Liver (tissue), 9 donors: ENCODE results near the gene RBM33. TPM values are rescaled to one million over a fixed set of nuclear protein-coding genes. Genes with fewer than 3 reads are reported as not detected.

Experiments
- DNase-seq: peaks from one replicate; pipeline ENCODE4 v3.0.0-alpha.2; 2017; ENCODE audit warnings: low spot score
- H3K27ac ChIP-seq, 2 donors: one replicate each; pipeline ENCODE4 v1.7.0; 2013; ENCODE audit warnings: inconsistent platforms in 2 of 2, low read length in 2 of 2, control low read depth in 1 of 2, low read depth in 1 of 2, mild to moderate bottlenecking in 1 of 2
- H3K27me3 ChIP-seq, 4 donors: one replicate each; pipeline versions ENCODE4 v1.6.1 to v1.7.0; 2013; ENCODE audit warnings: low read length in 3 of 4, inconsistent platforms in 1 of 4, mild to moderate bottlenecking in 1 of 4, moderate library complexity in 1 of 4; ENCODE audit not compliant: control insufficient read depth in 4 of 4, insufficient read depth in 4 of 4
- H3K36me3 ChIP-seq, 4 donors: one replicate each; pipeline versions ENCODE4 v1.6.1 to v1.7.0; 2013; ENCODE audit warnings: low read length in 3 of 4, mild to moderate bottlenecking in 3 of 4, low read depth in 1 of 4, moderate library complexity in 1 of 4; ENCODE audit not compliant: control insufficient read depth in 4 of 4, insufficient read depth in 3 of 4
- H3K4me1 ChIP-seq, 4 donors: one replicate each; pipeline versions ENCODE4 v1.6.1 to v1.7.0; 2013; ENCODE audit warnings: low read length in 3 of 4, mild to moderate bottlenecking in 3 of 4, moderate library complexity in 1 of 4; ENCODE audit not compliant: control insufficient read depth in 4 of 4, insufficient read depth in 4 of 4
- H3K4me3 ChIP-seq, 3 donors: one replicate each; pipeline versions ENCODE4 v1.6.1 to v1.7.0; 2013; ENCODE audit warnings: low read length in 3 of 3, control low read depth in 1 of 3, low read depth in 1 of 3, mild to moderate bottlenecking in 1 of 3
- H3K9ac ChIP-seq, 2 donors: one replicate each; pipeline ENCODE4 v1.7.0; 2013; ENCODE audit warnings: low read length in 2 of 2, mild to moderate bottlenecking in 2 of 2, moderate library complexity in 2 of 2, control low read depth in 1 of 2, low read depth in 1 of 2
- H3K9me3 ChIP-seq, 4 donors: one replicate each; pipeline versions ENCODE4 v1.6.1 to v1.7.0; 2013; ENCODE audit warnings: low read length in 3 of 4; ENCODE audit not compliant: control insufficient read depth in 4 of 4
- EGR1 ChIP-seq, 2 donors: IDR thresholded peaks; 2 replicates each; pipeline ENCODE4 v1.6.1; 2016 to 2018; ENCODE audit warnings: antibody characterized with exemption in 2 of 2, low read depth in 2 of 2
- FOXA1 ChIP-seq: IDR thresholded peaks from 2 replicates; pipeline ENCODE4 v1.6.1; 2016; ENCODE audit warnings: antibody characterized with exemption
- FOXA2 ChIP-seq: IDR thresholded peaks from 2 replicates; pipeline ENCODE4 v1.6.1; 2016; ENCODE audit warnings: antibody characterized with exemption
- GABPA ChIP-seq, 2 donors: IDR thresholded peaks in 1 of 2; conservative IDR thresholded peaks in 1 of 2; 2 replicates each; pipeline ENCODE4 v1.6.1; 2016; ENCODE audit warnings: antibody characterized with exemption in 2 of 2, mild to moderate bottlenecking in 1 of 2, moderate library complexity in 1 of 2
- HNF4A ChIP-seq, 2 donors: conservative IDR thresholded peaks; 2 replicates each; pipeline ENCODE4 v1.6.1; 2016; ENCODE audit warnings: antibody characterized with exemption in 2 of 2, mild to moderate bottlenecking in 2 of 2
- HNF4G ChIP-seq: IDR thresholded peaks from 2 replicates; pipeline ENCODE4 v1.6.1; 2016; ENCODE audit warnings: antibody characterized with exemption
- JUND ChIP-seq, 2 donors: IDR thresholded peaks; 2 replicates each; pipeline ENCODE4 v1.6.1; 2016; ENCODE audit warnings: antibody characterized with exemption in 2 of 2
- MAX ChIP-seq: IDR thresholded peaks from 2 replicates; pipeline ENCODE4 v1.6.1; 2016; ENCODE audit warnings: antibody characterized with exemption
- NR2F2 ChIP-seq: IDR thresholded peaks from 2 replicates; pipeline ENCODE4 v1.6.1; 2016; ENCODE audit warnings: antibody characterized with exemption
- RAD21 ChIP-seq, 2 donors: IDR thresholded peaks; 2 replicates each; pipeline ENCODE4 v1.6.1; 2016; ENCODE audit warnings: antibody characterized with exemption in 2 of 2, mild to moderate bottlenecking in 2 of 2
- REST ChIP-seq: IDR thresholded peaks from 2 replicates; pipeline ENCODE4 v1.6.1; 2016; ENCODE audit warnings: antibody characterized with exemption, mild to moderate bottlenecking
- RXRA ChIP-seq, 2 donors: IDR thresholded peaks; 2 replicates each; pipeline ENCODE4 v1.6.1; 2017 to 2018; ENCODE audit warnings: antibody characterized with exemption in 2 of 2, mild to moderate bottlenecking in 1 of 2
- SP1 ChIP-seq: IDR thresholded peaks from 2 replicates; pipeline ENCODE4 v1.6.1; 2018; ENCODE audit warnings: antibody characterized with exemption, mild to moderate bottlenecking
- TAF1 ChIP-seq: conservative IDR thresholded peaks from 2 replicates; pipeline ENCODE4 v1.6.1; 2016; ENCODE audit warnings: antibody characterized with exemption, mild to moderate bottlenecking
- YY1 ChIP-seq: IDR thresholded peaks from 2 replicates; pipeline ENCODE4 v1.6.1; 2016; ENCODE audit warnings: antibody characterized with exemption, mild to moderate bottlenecking
- WGBS: extraction: QIAGEN DNeasy Blood & Tissue Kit; methylation state at CpG from one replicate; pipeline ENCODE4 v1.1.7; 2013; 5-methylcytosine and 5-hydroxymethylcytosine counted together
- polyA plus RNA-seq, 2 donors: library from polyadenylated mRNA; stranded (reverse) in 1 of 2; unstranded in 1 of 2; fragments of 200-250 nt in 1 of 2; fragments of >200 nt in 1 of 2; fragmentation: Nextera tagmentation in 1 of 2; extraction: Ambion mirVana in 1 of 2; gene quantifications; one replicate each; pipeline versions ENCODE4 v1.2.1 to v1.2.3, GENCODE V29; 2013 to 2015
- total RNA-seq, 2 donors: library from RNA; depleted of rRNA; stranded (reverse); fragments of >200 nt; gene quantifications; one replicate each; pipeline ENCODE4 v1.2.3, GENCODE V29; 2014
- TF ChIP-seq, protein P1 (sequence below): IDR thresholded peaks from 2 replicates; pipeline ENCODE4 v1.6.1; 2016; ENCODE audit warnings: antibody characterized with exemption
- TF ChIP-seq, protein P2 (sequence below): fragments of 150-350 bp; IDR thresholded peaks from 2 replicates; pipeline ENCODE4 v1.5.1; 2017; ENCODE audit warnings: improper control_type of control experiment, low read depth, low read length; ENCODE audit not compliant: missing input control
- TF ChIP-seq, protein P3 (sequence below): IDR thresholded peaks from 2 replicates; pipeline ENCODE4 v1.6.1; 2016; ENCODE audit warnings: antibody characterized with exemption
- donor health status: healthy.
- donor health status: healthy.
- donor health status: healthy.
- donor health status: healthy.
- donor health status: healthy.

Gene RBM33
- total and polyA plus RNA-seq, 4 donors: 7.8 to 48.9 (median 28.2) TPM

- Histone ChIP-seq H3K4me1 (peaks cover 16 to 37% (median 30%) of the 10 kb centered on the region in 4 donors), H3K27me3 (no peaks in the 10 kb centered on the region), H3K9ac (no peak overlapping the region), H3K27ac (no peak overlapping the region), H3K36me3 (no peaks in the 10 kb centered on the region), H3K4me3 (no peak overlapping the region), H3K9me3 (no peaks in the 10 kb centered on the region)
- TF ChIP-seq RXRA (IDR thresholded peaks at IDR 0.05): no peak
- TF ChIP-seq HNF4A (conservative IDR thresholded peaks at IDR 0.05): no peak
- no peak for TF ChIP-seq HNF4G
- no peak for TF ChIP-seq JUND (IDR thresholded peaks at IDR 0.05)
- WGBS: 89% methylated on average over 4 of the region's 4 CpGs
- no peak for DNase-seq
Observed at GRCh38 chr7:155663937-155664336, 19.5 kb downstream of the RBM33 start.

GRCh38 chr7:155665079-155665956 is 20.9 kb downstream of the RBM33 start:
- peak overlapping the region in 1 of 2 donors; percentile 34 for H3K27ac ChIP-seq

More at GRCh38 chr7:155665079-155665956, 20.9 kb downstream of the RBM33 start:
- no peak for DNase-seq
- H3K27me3 ChIP-seq: no peaks in the 10 kb centered on the region
- H3K4me3 ChIP-seq: no peak overlapping the region
- H3K4me1 ChIP-seq: peaks cover 18 to 41% (median 29%) of the 10 kb centered on the region in 4 donors
- peaks cover 0 to 3% (median 0%) of the 10 kb centered on the region in 4 donors for H3K36me3 ChIP-seq
- WGBS: 42% methylated on average over 9 of the region's 9 CpGs
- H3K9me3 ChIP-seq: no peaks in the 10 kb centered on the region
- TF ChIP-seq HNF4G (no peak), NR2F2 (no peak), RXRA (IDR thresholded peaks at IDR 0.05) (no peak), EGR1 (IDR thresholded peaks at IDR 0.05; ENCODE audit: low read depth in 2 of 2) (no peak), HNF4A (conservative IDR thresholded peaks at IDR 0.05) (no peak), MAX (no peak), RAD21 (IDR thresholded peaks at IDR 0.05) (no peak), FOXA1 (no peak), SP1 (no peak), JUND (IDR thresholded peaks at IDR 0.05) (no peak), GABPA (IDR thresholded peaks at IDR 0.05 in 1 of 2, conservative IDR thresholded peaks at IDR 0.05 in 1 of 2) (no peak), FOXA2 (no peak), YY1 (no peak), TAF1 (no peak), REST (no peak)
- TF ChIP-seq, protein P1, sequence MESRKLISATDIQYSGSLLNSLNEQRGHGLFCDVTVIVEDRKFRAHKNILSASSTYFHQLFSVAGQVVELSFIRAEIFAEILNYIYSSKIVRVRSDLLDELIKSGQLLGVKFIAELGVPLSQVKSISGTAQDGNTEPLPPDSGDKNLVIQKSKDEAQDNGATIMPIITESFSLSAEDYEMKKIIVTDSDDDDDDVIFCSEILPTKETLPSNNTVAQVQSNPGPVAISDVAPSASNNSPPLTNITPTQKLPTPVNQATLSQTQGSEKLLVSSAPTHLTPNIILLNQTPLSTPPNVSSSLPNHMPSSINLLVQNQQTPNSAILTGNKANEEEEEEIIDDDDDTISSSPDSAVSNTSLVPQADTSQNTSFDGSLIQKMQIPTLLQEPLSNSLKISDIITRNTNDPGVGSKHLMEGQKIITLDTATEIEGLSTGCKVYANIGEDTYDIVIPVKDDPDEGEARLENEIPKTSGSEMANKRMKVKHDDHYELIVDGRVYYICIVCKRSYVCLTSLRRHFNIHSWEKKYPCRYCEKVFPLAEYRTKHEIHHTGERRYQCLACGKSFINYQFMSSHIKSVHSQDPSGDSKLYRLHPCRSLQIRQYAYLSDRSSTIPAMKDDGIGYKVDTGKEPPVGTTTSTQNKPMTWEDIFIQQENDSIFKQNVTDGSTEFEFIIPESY: no peak
- TF ChIP-seq, protein P2, sequence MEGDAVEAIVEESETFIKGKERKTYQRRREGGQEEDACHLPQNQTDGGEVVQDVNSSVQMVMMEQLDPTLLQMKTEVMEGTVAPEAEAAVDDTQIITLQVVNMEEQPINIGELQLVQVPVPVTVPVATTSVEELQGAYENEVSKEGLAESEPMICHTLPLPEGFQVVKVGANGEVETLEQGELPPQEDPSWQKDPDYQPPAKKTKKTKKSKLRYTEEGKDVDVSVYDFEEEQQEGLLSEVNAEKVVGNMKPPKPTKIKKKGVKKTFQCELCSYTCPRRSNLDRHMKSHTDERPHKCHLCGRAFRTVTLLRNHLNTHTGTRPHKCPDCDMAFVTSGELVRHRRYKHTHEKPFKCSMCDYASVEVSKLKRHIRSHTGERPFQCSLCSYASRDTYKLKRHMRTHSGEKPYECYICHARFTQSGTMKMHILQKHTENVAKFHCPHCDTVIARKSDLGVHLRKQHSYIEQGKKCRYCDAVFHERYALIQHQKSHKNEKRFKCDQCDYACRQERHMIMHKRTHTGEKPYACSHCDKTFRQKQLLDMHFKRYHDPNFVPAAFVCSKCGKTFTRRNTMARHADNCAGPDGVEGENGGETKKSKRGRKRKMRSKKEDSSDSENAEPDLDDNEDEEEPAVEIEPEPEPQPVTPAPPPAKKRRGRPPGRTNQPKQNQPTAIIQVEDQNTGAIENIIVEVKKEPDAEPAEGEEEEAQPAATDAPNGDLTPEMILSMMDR: no peak
- TF ChIP-seq, protein P3, sequence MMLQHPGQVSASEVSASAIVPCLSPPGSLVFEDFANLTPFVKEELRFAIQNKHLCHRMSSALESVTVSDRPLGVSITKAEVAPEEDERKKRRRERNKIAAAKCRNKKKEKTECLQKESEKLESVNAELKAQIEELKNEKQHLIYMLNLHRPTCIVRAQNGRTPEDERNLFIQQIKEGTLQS: no peak
- no peak overlapping the region for H3K9ac ChIP-seq
